ENCODE measurements around the gene LILRA6. TPM values are rescaled to one million over a fixed set of nuclear protein-coding genes. Genes with fewer than 3 reads are reported as not detected.
"Not testable (repeated sequence)": the region's sequence is repeated elsewhere in the genome, so short reads cannot be mapped to it uniquely, and the experiment has no call there.

Gene LILRA6
- total RNA-seq, 2 experiments from 2014 or later: not detected

GRCh38 chr19:54240372-54241336 lies 1.9 kb downstream of the LILRA6 start:
- H3K27me3 Mint-ChIP-seq (ENCODE audit: low read depth); DNase-seq; CTCF ChIA-PET; H3K4me3 Mint-ChIP-seq; H3K9me3 Mint-ChIP-seq; H3K27ac Mint-ChIP-seq; H3K36me3 Mint-ChIP-seq (ENCODE audit: low read depth); H3K4me1 Mint-ChIP-seq (ENCODE audit: low read depth); intact Hi-C loops (cut with micrococcal nuclease): not testable (repeated sequence)

DNA sequence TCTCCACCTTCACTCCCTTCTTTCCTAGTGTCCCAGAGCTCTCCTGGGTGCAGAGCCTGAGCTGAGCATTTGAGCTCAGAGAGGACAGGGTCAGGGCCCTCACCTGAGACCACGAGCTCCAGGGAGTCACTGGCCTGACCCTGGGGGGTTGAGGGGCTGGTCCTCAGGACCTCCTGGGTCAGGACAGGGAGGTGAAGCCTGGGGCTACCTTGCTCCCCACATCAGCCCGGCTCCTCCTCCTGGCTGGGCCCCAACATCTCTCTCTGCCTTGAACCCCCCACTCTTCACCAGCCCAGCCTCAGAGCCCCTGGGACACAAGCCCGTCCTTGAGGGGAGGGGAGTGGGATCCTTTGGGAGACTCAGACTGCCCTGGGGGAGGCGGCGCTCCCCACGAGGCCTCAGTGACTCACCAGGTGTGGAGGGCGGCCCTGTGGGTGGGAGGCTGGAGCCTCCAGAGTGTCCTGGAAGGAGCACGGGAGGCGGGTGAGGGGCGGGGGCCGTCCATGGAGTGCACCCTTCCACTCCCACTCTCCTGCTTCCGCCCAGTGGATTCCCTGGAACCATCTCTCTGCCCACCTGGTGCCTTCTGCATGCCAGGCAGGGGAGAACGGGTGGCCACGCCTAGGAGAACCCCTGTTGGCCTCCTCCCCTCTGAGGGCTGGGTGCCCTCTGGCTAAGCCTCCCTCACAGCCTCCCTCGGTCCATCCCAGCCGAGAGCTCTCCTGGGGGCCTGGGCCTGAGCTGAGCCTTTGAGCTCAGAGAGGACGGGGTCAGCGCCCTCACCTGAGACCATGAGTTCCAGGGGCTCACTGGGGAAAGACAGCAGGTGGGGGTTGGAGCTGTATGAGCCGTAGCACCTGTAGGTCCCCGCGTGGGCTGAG lies 2.9 kb downstream of the LILRA6 start:
- H3K27me3 Mint-ChIP-seq (ENCODE audit: low read depth); H3K27ac Mint-ChIP-seq; H3K4me3 Mint-ChIP-seq; H3K4me1 Mint-ChIP-seq (ENCODE audit: low read depth); H3K9me3 Mint-ChIP-seq; CTCF ChIA-PET; H3K36me3 Mint-ChIP-seq (ENCODE audit: low read depth); intact Hi-C loops (cut with micrococcal nuclease); DNase-seq: not testable (repeated sequence)

- Mint-ChIP-seq H3K4me3 (no peak overlapping the region), H3K27me3 (ENCODE audit: low read depth) (peaks cover 19% of the 10 kb centered on the region), H3K4me1 (ENCODE audit: low read depth) (peaks cover 3% of the 10 kb centered on the region), H3K27ac (no peak overlapping the region), H3K9me3 (no peaks in the 10 kb centered on the region), H3K36me3 (ENCODE audit: low read depth) (no peaks in the 10 kb centered on the region)
- intact Hi-C loops (cut with micrococcal nuclease): no loop called here
- DNase-seq: no peak
- CTCF ChIA-PET: no interaction called here
Observed at GRCh38 chr19:54233941-54234340, 8.6 kb downstream of the LILRA6 start.

DNA sequence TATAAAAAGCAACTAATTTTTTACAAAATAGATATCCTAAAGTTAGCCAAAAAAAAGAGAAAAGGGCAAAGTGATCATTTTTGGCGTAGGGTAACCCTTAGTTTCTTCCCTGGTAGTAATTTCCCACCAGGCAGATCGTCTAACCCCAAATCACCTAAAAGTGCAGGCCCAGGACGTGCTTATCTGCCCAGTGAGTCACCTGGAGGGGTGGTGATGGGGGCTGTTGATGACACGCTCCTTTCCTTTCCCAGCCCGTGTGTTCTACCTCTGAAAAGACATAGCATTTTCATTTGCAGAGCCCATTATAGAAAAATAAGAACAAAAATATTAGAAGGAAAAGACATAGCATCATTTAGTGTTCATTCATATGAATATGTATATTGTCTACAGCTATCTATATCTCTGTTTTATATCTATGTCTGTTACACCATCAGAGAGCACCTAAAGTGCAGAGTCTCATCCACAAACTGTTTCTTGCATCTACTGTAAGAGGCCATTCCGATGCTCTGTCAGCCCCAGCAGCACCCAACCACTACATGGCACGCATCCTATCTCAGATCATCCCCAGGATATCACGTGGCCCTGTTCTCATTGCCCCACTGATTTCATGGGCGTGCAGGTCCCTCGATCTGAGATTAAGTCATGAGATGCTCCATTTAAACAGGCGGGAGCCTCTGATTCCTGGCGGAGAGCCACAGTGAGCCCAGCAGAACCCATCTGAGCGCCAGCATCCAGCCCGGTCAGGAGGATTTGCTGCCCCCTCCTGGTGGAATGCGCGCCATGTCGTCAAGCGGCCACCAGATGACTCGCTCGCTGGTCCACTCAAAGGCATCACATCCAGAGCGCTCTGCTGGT lies 11.3 kb downstream of the LILRA6 start:
- Mint-ChIP-seq H3K36me3 (ENCODE audit: low read depth) (no peaks in the 10 kb centered on the region), H3K27me3 (ENCODE audit: low read depth) (peaks cover 20% of the 10 kb centered on the region), H3K9me3 (no peaks in the 10 kb centered on the region), H3K27ac (no peak overlapping the region), H3K4me1 (ENCODE audit: low read depth) (peaks cover 3% of the 10 kb centered on the region), H3K4me3 (no peak overlapping the region)
- CTCF ChIA-PET: interaction anchor here (0.8 to 1.1 kb wide), 3 partner anchors 35 to 64 kb away, joined by 4 to 5 read pairs (median 5); no protein-coding TSS in a partner anchor
- intact Hi-C loops (cut with micrococcal nuclease): loop anchor here (1.0 kb wide), 1 partner anchor 63 kb away; no protein-coding TSS in a partner anchor
- DNase-seq: peak; percentile 91

DNA sequence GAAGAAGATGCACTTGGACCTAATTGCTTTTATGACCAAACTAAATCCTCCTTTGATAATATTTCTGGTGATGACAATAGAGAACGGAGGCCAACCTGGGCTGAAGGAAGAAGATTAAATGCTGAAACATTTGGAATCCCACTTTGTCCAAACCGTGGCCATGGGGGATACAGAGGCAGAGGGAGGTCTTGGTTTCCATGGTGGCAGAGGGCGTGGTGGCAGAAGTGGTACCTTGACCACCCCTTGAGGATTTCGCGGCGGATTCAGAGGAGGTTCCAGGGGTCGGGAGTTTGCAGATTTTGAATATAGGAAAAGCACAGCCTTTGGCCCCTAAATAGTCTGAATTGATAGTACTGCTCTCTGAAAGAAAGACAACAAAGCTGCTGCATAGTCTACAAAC lies 12.6 kb downstream of the LILRA6 start:
- H3K4me3 Mint-ChIP-seq: no peak overlapping the region
- peaks cover 3% of the 10 kb centered on the region for H3K4me1 Mint-ChIP-seq (ENCODE audit: low read depth)
- intact Hi-C loops (cut with micrococcal nuclease): no loop called here
- peaks cover 20% of the 10 kb centered on the region for H3K27me3 Mint-ChIP-seq (ENCODE audit: low read depth)
- DNase-seq: no peak
- no peak overlapping the region for H3K27ac Mint-ChIP-seq
- CTCF ChIA-PET: no interaction called here
- no peaks in the 10 kb centered on the region for H3K9me3 Mint-ChIP-seq
- H3K36me3 Mint-ChIP-seq (ENCODE audit: low read depth): no peaks in the 10 kb centered on the region

- no peak for DNase-seq
- Mint-ChIP-seq H3K4me3 (no peak overlapping the region), H3K36me3 (ENCODE audit: low read depth) (no peaks in the 10 kb centered on the region), H3K4me1 (ENCODE audit: low read depth) (peaks cover 3% of the 10 kb centered on the region), H3K9me3 (no peaks in the 10 kb centered on the region), H3K27me3 (ENCODE audit: low read depth) (peaks cover 19% of the 10 kb centered on the region), H3K27ac (no peak overlapping the region)
- intact Hi-C loops (cut with micrococcal nuclease): no loop called here
- CTCF ChIA-PET: interaction anchor here (1.3 kb wide), 2 partner anchors 40 to 59 kb away, joined by 3 read pairs; partner anchors contain the start of gene MBOAT7
Observed at GRCh38 chr19:54229146-54229545, 13.4 kb downstream of the LILRA6 start.

GRCh38 chr19:54224619-54225018 lies 18.0 kb downstream of the LILRA6 start:
- H3K9me3 Mint-ChIP-seq; H3K27ac Mint-ChIP-seq; H3K4me1 Mint-ChIP-seq (ENCODE audit: low read depth); H3K4me3 Mint-ChIP-seq; DNase-seq; H3K36me3 Mint-ChIP-seq (ENCODE audit: low read depth); CTCF ChIA-PET; intact Hi-C loops (cut with micrococcal nuclease): not testable (repeated sequence)
- H3K27me3 Mint-ChIP-seq (ENCODE audit: low read depth): peaks cover 11% of the 10 kb centered on the region

DNA sequence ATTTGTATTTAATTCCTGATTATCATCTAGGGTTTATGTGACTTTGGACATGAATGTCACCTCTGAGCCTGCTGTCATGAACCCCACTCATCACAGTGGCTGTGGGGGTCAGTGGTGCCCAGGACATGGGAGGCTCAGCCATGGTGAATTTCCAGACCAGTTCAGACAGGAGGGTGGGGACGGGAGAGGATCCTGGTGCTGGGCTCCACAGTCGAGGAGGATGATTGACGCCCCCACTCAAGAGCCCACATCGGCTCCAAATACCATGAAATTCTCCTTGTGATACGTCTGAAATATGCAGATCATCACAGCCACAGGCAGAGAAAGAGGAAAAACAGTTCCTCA lies 18.7 kb downstream of the LILRA6 start:
- DNase-seq, H3K4me3 Mint-ChIP-seq: not testable (repeated sequence)
- intact Hi-C loops (cut with micrococcal nuclease): loop anchor here (2.0 kb wide), 1 partner anchor 21 kb away; no protein-coding TSS in a partner anchor

DNA sequence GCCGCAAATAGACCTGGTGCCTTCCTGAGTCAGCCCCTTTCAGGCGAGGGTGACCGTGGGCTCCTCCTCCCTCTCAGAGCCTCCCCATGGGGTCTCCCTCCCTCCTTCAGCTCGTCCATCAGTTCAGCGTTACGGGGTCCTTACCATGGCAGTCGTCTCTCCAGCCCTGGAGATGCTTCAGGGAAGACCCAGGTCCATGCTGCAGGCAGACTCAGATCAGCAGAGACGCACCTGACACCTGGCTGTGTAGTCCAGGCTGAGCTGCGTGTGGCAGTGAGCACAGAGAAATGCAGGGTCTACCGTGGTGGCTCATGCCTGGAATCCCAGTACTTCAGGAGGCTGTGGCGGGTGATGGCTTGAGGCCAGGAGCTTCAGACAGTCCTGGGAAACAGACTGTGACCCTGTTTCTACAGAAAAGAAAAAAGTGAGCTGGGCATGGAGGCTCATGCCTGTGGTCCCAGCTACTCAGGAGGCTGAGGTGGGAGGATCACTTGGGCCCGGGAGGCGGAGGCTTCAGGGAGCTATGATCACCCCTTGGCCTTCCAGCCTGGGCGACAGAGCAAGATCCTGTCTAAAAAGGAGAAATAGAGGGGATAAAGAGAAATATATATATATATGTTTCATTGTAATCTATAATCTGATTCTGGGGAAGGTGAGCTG lies 19.2 kb downstream of the LILRA6 start:
- not testable (repeated sequence) for H3K27ac Mint-ChIP-seq; DNase-seq; H3K27me3 Mint-ChIP-seq (ENCODE audit: low read depth); H3K4me3 Mint-ChIP-seq; H3K36me3 Mint-ChIP-seq (ENCODE audit: low read depth); H3K4me1 Mint-ChIP-seq (ENCODE audit: low read depth); H3K9me3 Mint-ChIP-seq
- intact Hi-C loops (cut with micrococcal nuclease): loop anchor here (2.0 kb wide), 1 partner anchor 21 kb away; no protein-coding TSS in a partner anchor
- CTCF ChIA-PET: interaction anchor here (0.7 to 1.1 kb wide), 2 partner anchors 9 to 12 kb away, joined by 3 read pairs; no protein-coding TSS in a partner anchor

More for the DNA sequence above, 18.7 kb downstream of the LILRA6 start:
- CTCF ChIA-PET; H3K4me1 Mint-ChIP-seq (ENCODE audit: low read depth); H3K27me3 Mint-ChIP-seq (ENCODE audit: low read depth); H3K27ac Mint-ChIP-seq; H3K9me3 Mint-ChIP-seq; H3K36me3 Mint-ChIP-seq (ENCODE audit: low read depth): not testable (repeated sequence)

GRCh38 chr19:54222474-54223276 lies 19.9 kb downstream of the LILRA6 start, which contains the start of gene LILRB3:
LILRB3 (minus strand) TSS chr19:54223007; CDS start chr19:54222976, 31 bp downstream.
- CTCF ChIA-PET: interaction anchor here (0.7 to 1.1 kb wide), 2 partner anchors 10 to 12 kb away, joined by 3 read pairs; no protein-coding TSS in a partner anchor
- not testable (repeated sequence) for H3K9me3 Mint-ChIP-seq; H3K4me1 Mint-ChIP-seq (ENCODE audit: low read depth); H3K27me3 Mint-ChIP-seq (ENCODE audit: low read depth); H3K27ac Mint-ChIP-seq; DNase-seq; H3K4me3 Mint-ChIP-seq; H3K36me3 Mint-ChIP-seq (ENCODE audit: low read depth)
- intact Hi-C loops (cut with micrococcal nuclease): loop anchor here (2.0 kb wide), 1 partner anchor 22 kb away; no protein-coding TSS in a partner anchor

Data from activated naive CD4-positive, alpha-beta T cell treated with anti-CD3 and anti-CD28 coated beads for 36 hours (primary cell).